GM18868 (cell line): ENCODE data around the gene TRIM71.
"Not testable (repeated sequence)": the region's sequence is repeated elsewhere in the genome, so short reads cannot be mapped to it uniquely, and the experiment has no call there.

Experiments used
- ATAC-seq: cut with Tn5 transposase; IDR thresholded peaks from one replicate; pipeline ENCODE4 v1.9.1; 2021; ENCODE audit warnings: mild to moderate bottlenecking, moderate library complexity; ENCODE audit not compliant: unreplicated experiment

Gene TRIM71

DNA sequence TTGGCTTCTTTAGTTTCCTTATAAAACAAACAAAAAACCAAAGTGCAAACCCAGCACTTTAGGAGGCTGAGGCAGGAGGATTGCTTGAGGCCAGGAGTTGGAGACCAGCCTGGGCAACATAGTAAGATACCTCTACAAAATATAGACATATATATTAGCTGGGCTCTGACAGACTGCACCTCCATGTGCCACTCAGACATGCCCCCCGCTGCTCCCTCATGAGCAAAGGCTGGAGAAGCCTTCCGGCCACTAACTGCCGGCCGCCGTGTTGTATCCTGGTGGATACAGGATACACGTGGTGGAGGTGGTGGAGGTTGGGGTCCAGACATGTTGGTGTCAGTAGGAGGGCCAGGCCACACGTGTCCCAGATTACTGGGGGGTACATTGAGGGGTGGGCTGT lies 104.3 kb downstream of the TRIM71 start:
- ATAC-seq: no peak

DNA sequence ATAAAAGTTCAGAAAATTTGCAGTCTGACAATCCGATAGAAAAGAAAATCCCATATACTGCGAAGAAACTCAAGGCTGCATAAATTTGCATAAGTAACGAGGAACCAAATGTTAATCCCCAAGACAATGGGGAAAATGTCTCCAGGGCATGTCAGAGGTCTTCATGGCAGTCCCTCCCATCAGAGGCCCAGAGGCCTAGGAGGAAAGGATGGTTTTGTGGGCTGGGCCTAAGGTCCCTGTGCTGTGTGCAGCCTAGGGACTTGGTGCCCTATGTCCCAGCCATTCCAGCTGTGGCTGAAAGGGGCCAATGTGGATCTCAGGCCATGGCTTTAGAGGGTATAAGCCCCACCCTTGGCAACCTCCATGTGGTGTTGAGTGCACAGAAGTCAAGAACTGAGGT lies 112.4 kb downstream of the TRIM71 start:
- no peak for ATAC-seq

DNA sequence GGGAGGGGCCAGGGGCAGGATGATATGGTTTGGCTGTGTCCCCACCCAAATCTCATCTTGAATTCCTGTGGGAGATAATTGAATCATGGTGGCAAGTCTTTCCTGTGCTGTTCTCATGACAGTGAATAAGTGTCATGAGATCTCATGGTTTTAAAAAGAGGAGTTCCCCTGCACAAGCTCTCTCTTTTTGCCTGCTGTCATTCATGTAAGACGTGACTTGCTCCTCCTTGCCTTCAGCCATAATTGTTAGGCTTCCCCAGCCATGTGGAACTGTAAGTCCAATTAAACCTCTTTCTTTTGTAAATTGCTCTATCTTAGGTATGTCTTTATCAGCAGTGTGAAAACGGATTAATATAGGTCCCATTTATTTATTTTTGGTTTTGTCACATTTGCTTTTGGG lies 113.5 kb downstream of the TRIM71 start:
- not testable (repeated sequence) for ATAC-seq

- ATAC-seq: no peak
These were observed 116.4 kb downstream of the TRIM71 start for GRCh38 chr3:32934150-32934742.

DNA sequence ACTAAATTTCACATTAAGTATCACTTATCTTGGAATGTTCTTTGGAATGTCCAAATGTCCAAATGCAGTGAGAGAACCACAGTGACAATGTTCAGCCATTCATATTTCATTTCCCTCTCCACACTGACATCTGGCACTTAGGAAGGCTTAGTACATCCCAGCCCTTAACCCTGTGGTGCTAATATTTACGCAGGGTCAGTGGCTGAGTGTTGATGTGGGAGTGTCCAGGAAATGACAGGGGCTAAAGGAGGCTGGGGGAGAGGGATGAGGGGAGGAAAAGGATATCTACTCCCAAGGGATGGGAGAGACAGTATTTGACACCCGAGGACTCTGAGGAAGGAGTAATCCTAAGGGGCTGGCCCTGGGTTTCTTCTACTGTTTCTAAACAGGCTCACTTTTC lies 119.5 kb downstream of the TRIM71 start:
- ATAC-seq: no peak

GRCh38 chr3:32939531-32940284 lies 121.9 kb downstream of the TRIM71 start:
- ATAC-seq: not testable (repeated sequence)

DNA sequence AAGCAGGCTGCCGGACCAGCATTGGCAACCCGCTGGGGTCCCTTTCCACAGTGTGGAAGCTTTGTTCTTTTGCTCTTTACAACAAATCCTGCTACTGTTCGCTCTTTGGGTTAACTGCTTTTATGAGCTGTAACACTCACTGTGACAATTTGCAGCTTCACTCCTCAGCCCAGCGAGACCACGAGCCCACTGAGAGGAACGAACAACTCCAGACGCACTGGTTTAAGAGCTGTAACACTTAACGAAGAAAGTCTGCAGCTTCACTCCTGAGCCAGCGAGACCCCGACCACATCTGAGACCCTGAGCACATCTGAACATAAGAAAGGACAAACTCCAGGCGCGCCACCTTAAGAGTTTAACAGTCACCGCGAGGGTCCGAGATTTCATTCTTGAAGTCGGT lies 122.9 kb downstream of the TRIM71 start:
- no peak for ATAC-seq

- ATAC-seq: no peak
These were observed 127.3 kb downstream of the TRIM71 start for GRCh38 chr3:32945136-32945535.

GRCh38 chr3:32945598-32945997 lies 127.8 kb downstream of the TRIM71 start:
- not testable (repeated sequence) for ATAC-seq

- ATAC-seq: peak; percentile 13
These were observed 129.4 kb downstream of the TRIM71 start for GRCh38 chr3:32946973-32947788.
